HG03139 (cell line): ENCODE results near the gene TBX2.
A peak's percentile ranks its signal among the peaks of the same experiment; 100 is the strongest.

Experiments used
- ATAC-seq: cut with Tn5 transposase; IDR thresholded peaks from one replicate; pipeline ENCODE4 v1.9.1; 2021; ENCODE audit not compliant: unreplicated experiment

The TBX2 gene

GRCh38 chr17:61412143-61412859 is 12.7 kb downstream of the TBX2 start:
- peak; percentile 65 for ATAC-seq

- no peak for ATAC-seq
Measured at GRCh38 chr17:61412860-61413660, 13.4 kb downstream of the TBX2 start.

- no peak for ATAC-seq
Measured at GRCh38 chr17:61413661-61414126, 14.1 kb downstream of the TBX2 start.

- ATAC-seq = no peak
Measured at GRCh38 chr17:61414141-61414935, 14.7 kb downstream of the TBX2 start.

GRCh38 chr17:61414936-61415251 is 15.3 kb downstream of the TBX2 start:
- no peak for ATAC-seq

GRCh38 chr17:61415374-61416210 is 15.9 kb downstream of the TBX2 start:
- no peak for ATAC-seq

- ATAC-seq = no peak
Measured at GRCh38 chr17:61416211-61416539, 16.5 kb downstream of the TBX2 start.

GRCh38 chr17:61416540-61417363 is 17.1 kb downstream of the TBX2 start:
- ATAC-seq = no peak

GRCh38 chr17:61418449-61418848 is 18.8 kb downstream of the TBX2 start:
- ATAC-seq = no peak

GRCh38 chr17:61419496-61420046 is 19.9 kb downstream of the TBX2 start:
- ATAC-seq = no peak

- no peak for ATAC-seq
Measured at GRCh38 chr17:61420052-61420451, 20.4 kb downstream of the TBX2 start.

- ATAC-seq = no peak
Measured at GRCh38 chr17:61420745-61421398, 21.2 kb downstream of the TBX2 start.

GRCh38 chr17:61421460-61421859 is 21.8 kb downstream of the TBX2 start:
- no peak for ATAC-seq

- ATAC-seq = no peak
Measured at GRCh38 chr17:61422116-61422799, 22.6 kb downstream of the TBX2 start.

GRCh38 chr17:61422869-61423268 is 23.2 kb downstream of the TBX2 start:
- ATAC-seq = no peak

- ATAC-seq = no peak
Measured at GRCh38 chr17:61423967-61424649, 24.5 kb downstream of the TBX2 start.

GRCh38 chr17:61425682-61426481 is 26.2 kb downstream of the TBX2 start:
- no peak for ATAC-seq
